ENCODE measurements around the gene TSPAN1.
A peak's percentile ranks its signal among the peaks of the same experiment; 100 is the strongest.
"Not testable (repeated sequence)": the region's sequence is repeated elsewhere in the genome, so short reads cannot be mapped to it uniquely, and the experiment has no call there.

Gene TSPAN1

DNA sequence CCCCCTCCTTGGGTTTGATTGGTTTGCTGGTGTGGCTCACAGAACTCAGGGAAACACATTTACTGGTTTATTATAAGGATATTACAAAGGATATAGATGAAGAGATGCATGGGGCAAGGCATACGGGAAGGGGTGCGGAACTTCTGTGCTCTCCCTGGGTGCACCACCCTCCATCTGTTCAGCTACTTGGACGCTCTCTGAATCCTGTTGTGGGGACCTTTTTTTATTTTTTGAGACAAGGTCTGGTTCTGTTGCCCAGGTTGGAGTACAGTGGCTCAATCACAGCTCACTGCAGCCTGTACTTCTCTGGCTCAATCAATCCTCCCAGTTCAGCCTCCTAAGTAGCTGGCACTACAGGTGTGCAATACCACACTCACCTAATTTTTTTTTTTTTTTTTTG is 35.7 kb downstream of the TSPAN1 start:
- ATAC-seq: no peak

DNA sequence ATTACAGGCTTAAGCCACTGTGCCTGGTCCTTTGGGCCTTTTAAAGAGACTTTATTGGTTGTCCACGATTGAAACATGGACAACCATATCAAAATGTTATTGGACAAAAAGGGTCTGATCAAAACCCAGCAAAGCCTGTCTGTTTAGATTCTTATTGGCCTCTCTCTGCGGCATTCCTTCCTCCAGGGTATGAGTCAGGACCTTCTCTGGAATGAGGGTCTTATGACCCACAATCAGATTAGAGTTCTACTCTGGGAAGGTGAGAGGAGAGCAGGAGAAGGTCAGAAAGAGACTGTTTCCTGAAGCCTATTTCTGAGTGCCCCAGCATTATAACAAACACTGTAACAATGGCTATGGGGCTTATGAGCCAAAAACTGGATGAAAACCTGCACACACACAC is 36.2 kb downstream of the TSPAN1 start:
- Mint-ChIP-seq H3K27me3 (no peaks in the 10 kb centered on the region), H3K36me3 (ENCODE audit: low read depth) (no peaks in the 10 kb centered on the region), H3K4me3 (no peak overlapping the region), H3K27ac (no peak overlapping the region), H3K4me1 (no peaks in the 10 kb centered on the region), H3K9me3 (no peaks in the 10 kb centered on the region)
- DNase-seq: no peak
- ATAC-seq: no peak

More for the DNA sequence above, 35.7 kb downstream of the TSPAN1 start:
- no peaks in the 10 kb centered on the region for H3K9me3 Mint-ChIP-seq
- no peak for DNase-seq
- H3K4me1 Mint-ChIP-seq: no peaks in the 10 kb centered on the region
- no peaks in the 10 kb centered on the region for H3K36me3 Mint-ChIP-seq (ENCODE audit: low read depth)
- no peaks in the 10 kb centered on the region for H3K27me3 Mint-ChIP-seq
- no peak overlapping the region for H3K4me3 Mint-ChIP-seq
- no peak overlapping the region for H3K27ac Mint-ChIP-seq

DNA sequence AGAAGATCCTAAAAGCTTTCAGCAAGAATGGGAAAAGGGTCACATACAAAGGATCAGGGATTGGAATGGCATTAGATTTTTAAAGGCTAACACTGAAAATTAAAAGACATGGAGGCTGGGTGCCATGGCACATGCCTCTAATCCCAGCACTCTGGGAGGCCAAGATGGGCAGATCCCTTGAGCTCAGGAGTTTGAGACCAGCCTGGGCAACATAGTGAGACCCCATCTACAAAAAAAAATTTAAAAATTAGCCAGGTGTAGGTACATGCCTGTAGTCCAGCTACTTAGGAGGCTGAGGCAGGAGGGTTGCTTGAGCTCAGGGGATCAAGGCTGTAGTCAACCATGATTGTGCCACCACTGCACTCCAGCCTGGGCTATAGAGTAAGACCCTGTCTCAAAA is 40.6 kb downstream of the TSPAN1 start:
- Mint-ChIP-seq H3K9me3 (no peaks in the 10 kb centered on the region), H3K36me3 (ENCODE audit: low read depth) (no peaks in the 10 kb centered on the region), H3K27ac (no peak overlapping the region), H3K4me3 (no peak overlapping the region), H3K4me1 (no peaks in the 10 kb centered on the region), H3K27me3 (no peaks in the 10 kb centered on the region)
- DNase-seq: no peak
- no peak for ATAC-seq

DNA sequence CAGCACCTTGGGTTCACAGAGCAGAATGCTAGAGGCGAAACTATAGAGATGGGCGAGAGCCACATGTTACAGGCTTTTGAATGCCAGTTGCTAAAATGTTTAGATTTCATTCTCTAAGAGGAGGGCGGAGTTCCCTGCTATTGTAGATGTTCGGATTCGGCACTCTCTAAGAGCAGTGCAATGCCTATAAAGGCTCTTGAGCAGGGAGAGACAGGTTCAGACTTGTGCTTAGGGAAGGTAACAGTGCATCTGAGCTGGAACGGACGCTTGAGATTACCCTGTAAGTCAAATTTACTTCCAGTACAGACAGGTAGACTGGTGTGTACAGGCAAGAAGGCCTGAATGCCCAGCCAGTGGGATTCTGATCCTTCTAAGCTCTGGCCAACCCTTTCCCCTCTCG is 43.6 kb downstream of the TSPAN1 start:
- Mint-ChIP-seq H3K36me3 (ENCODE audit: low read depth) (no peaks in the 10 kb centered on the region), H3K9me3 (no peaks in the 10 kb centered on the region), H3K27me3 (no peaks in the 10 kb centered on the region), H3K4me3 (no peak overlapping the region), H3K4me1 (no peaks in the 10 kb centered on the region), H3K27ac (no peak overlapping the region)
- DNase-seq (no peak), ATAC-seq (no peak)

DNA sequence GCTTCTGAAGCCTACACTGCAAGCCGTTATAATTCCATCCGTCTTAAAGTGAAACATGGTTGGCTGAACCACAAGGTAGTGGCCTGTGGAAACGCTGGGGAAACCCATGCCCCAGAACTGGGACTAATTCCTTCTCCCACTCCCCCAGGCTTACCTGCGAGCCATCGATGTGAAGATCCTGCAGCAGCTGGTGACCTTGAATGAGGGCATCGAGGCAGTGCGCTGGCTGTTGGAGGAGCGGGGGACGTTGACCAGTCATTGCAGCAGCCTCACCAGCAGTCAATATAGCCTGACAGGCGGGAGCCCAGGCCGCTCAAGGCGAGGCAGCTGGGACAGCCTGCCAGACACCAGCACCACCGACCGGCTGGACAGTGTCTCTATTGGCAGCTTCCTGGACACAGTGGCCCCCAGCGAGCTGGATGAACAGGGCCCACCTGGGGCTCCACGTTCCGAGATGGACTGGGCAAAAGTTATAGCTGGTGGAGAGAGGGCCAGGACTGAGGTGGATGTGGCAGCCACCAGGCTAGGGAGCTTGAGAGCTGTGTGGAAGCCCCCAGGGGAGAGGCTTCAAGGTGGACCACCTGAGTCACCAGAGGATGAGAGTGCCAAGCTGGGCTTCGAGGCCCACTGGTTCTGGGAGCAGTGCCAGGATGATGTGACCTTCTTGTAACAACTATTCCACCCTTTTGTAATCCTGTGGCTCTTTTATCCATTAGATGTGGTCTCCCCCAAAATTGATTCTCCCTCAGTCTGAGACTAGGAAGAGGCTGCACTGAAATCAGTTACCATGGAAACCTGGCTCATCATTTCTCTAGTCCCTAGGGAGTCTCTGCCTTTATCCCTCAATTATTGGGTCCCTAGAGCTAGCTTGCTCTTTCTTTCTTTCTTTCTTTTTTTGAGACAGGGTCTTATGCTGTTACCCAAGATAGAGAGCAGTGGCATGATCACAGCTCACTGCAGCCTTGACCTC is 44.9 kb downstream of the TSPAN1 start:
- Mint-ChIP-seq H3K27me3 (no peaks in the 10 kb centered on the region), H3K4me1 (peaks cover 3% of the 10 kb centered on the region), H3K27ac (no peak overlapping the region), H3K36me3 (ENCODE audit: low read depth) (no peaks in the 10 kb centered on the region), H3K9me3 (no peaks in the 10 kb centered on the region), H3K4me3 (no peak overlapping the region)
- DNase-seq (no peak), ATAC-seq (no peak)

DNA sequence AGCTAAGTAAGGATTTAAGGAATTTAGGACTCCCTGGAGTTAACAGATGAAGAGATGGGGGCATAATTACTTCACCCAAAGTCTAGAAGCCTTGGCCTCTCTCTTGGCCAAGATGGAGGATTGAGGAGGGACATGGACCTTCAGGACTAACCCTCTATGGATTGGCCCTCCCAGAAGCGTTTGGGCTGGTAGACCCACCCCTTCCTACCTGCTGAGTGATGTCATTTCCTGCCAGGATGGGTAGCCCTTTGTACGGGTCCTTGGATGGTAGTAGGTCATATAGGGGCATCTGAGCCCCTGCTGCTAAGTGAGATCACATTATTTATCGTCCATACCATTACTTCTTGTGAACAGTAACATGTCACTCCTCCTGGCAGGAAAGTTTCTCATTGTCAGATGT is 45.9 kb downstream of the TSPAN1 start:
- ATAC-seq (peak; percentile 26), DNase-seq (no peak)
- no peaks in the 10 kb centered on the region for H3K36me3 Mint-ChIP-seq (ENCODE audit: low read depth)
- no peak overlapping the region for H3K4me3 Mint-ChIP-seq
- no peaks in the 10 kb centered on the region for H3K9me3 Mint-ChIP-seq
- H3K27ac Mint-ChIP-seq: no peak overlapping the region
- H3K4me1 Mint-ChIP-seq: peaks cover 3% of the 10 kb centered on the region
- H3K27me3 Mint-ChIP-seq: no peaks in the 10 kb centered on the region

DNA sequence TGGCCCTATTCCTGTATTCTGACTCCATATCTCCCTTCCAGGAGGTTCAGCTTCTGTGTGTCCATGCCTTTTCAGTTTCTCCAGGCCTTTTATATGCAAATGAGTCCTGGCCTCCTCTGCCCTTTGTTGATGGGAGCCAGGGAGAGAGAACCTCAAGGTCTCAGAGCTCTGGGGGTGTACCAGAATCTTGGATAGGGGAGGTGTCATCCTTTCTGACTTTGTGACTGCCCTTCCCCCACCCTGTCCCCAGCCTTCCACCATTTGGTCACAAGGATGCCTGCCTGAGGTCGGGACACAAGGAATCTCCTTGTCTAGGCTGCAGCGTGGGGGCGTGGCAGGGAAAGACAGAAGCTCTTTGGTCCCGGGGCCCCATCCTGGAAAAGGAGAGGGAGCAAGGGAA is 46.9 kb downstream of the TSPAN1 start:
- Mint-ChIP-seq H3K27me3 (no peaks in the 10 kb centered on the region), H3K27ac (no peak overlapping the region), H3K36me3 (ENCODE audit: low read depth) (no peaks in the 10 kb centered on the region), H3K9me3 (no peaks in the 10 kb centered on the region), H3K4me3 (no peak overlapping the region), H3K4me1 (peaks cover 3% of the 10 kb centered on the region)
- ATAC-seq (no peak), DNase-seq (no peak)

DNA sequence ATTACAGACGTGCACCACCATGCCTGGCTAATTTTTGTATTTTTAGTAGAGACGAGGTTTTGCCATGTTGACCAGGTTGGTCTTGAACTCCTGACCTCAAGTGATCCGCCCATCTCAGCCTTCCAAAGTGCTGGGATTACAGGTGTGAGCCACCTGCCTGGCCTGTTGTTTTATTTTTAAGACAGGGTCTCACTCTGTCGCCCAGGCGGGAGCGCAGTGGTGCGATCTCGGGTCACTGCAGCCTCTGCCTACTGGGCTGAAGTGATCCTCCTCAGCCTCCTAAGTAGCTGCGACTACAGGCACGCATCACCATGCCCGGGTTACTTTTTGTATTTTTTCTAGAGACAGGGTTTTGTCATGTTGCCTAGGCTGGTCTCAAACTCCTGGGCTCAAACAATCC is 48.2 kb downstream of the TSPAN1 start:
- not testable (repeated sequence) for ATAC-seq; H3K4me3 Mint-ChIP-seq; H3K36me3 Mint-ChIP-seq (ENCODE audit: low read depth)

DNA sequence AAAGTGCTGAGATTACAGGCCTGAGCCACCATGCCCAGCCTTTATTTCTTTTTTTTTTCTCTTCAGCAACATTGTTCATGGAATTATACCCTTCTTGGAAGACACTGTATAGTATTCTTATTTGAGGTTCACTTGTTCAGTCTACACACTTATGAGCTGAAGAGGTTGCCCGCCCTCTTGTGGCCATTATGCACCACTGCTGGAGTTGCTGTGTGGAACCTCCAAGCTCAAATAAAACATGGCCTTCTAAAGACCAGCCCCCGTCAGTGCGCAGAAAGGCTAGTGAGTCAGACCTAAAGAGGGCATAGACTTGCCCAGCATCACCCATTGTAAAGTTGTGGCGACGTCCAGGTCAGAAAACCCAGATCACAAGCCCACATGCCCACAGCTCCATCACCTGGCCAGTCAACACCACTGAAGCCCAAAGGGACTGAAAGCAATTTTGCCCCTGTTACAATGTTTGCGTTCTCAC is 48.6 kb downstream of the TSPAN1 start:
- Mint-ChIP-seq H3K9me3 (no peaks in the 10 kb centered on the region), H3K4me3 (no peak overlapping the region), H3K36me3 (ENCODE audit: low read depth) (no peaks in the 10 kb centered on the region), H3K27me3 (no peaks in the 10 kb centered on the region), H3K27ac (no peak overlapping the region), H3K4me1 (peaks cover 3% of the 10 kb centered on the region)
- DNase-seq (peak; percentile 61), ATAC-seq (peak; percentile 93)

More for the DNA sequence above, 48.2 kb downstream of the TSPAN1 start:
- not testable (repeated sequence) for H3K27me3 Mint-ChIP-seq, H3K9me3 Mint-ChIP-seq, H3K4me1 Mint-ChIP-seq, DNase-seq, H3K27ac Mint-ChIP-seq

DNA sequence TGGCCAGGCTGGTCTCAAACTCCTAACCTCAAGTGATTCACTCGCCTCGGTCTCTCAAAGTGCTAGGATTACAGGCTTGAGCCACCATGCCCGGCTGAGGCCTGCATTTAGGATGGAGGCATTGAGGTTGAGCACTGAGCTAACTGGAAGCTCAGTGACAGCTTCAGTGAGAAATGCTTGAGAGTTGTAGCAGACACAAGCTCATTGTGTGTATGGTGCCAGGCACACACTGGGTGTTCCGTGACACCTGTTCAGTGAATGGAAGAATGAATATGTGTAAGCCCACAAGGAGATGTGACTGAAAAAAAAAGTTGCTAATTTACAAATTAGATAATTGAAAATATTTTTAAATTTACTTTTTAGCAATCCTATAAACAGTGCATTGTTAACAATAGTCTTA is 50.1 kb downstream of the TSPAN1 start:
- Mint-ChIP-seq H3K27ac (no peak overlapping the region), H3K36me3 (ENCODE audit: low read depth) (no peaks in the 10 kb centered on the region), H3K4me1 (peaks cover 3% of the 10 kb centered on the region), H3K27me3 (no peaks in the 10 kb centered on the region), H3K4me3 (no peak overlapping the region), H3K9me3 (no peaks in the 10 kb centered on the region)
- ATAC-seq: no peak
- no peak for DNase-seq

DNA sequence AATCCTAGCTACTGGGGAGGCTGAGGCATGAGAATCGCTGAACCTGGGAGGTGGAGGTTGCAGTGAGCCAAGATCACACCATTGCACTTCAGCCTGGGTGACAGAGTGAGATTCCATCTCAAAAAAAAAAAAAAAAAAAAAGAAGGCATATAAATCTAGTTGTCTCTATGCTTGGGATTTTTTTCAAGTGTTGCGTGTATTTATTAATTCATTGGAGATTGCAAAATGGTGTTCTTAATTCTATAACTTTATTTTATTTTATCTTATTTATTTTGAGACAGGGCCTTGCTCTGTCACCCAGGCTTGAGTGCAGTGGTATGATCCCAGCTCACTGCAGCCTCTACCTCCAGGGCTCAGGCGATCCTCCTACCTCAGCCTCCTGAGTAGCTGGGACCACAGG is 56.3 kb downstream of the TSPAN1 start:
- not testable (repeated sequence) for H3K27ac Mint-ChIP-seq; H3K36me3 Mint-ChIP-seq (ENCODE audit: low read depth); H3K4me3 Mint-ChIP-seq; H3K4me1 Mint-ChIP-seq; DNase-seq; H3K27me3 Mint-ChIP-seq; H3K9me3 Mint-ChIP-seq; ATAC-seq

All from activated naive CD8-positive, alpha-beta T cell treated with anti-CD3 and anti-CD28 coated beads, Interleukin-2, amount 50 U/mL, for 24 hours (primary cell).